Measurements from ENCODE around the gene NWD2.

NWD2 gene

DNA sequence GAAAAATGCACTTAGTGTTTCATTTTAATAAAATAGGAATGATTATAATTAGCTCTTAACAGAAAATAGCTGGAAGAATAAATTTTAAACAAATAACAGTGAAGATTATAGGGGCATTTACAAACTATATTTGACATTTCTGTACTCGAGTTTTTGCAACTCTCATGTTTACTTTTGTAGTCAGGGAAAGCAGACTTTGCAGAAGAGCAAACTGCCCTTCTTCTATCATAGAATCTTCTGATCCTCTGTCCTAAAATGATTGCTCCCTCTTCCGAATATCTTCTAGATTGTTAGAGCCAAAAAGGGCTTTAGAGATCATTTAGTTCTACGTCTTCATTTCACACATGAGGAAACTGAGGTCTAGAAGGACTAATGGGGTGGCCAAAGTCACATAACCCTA is 222.7 kb downstream of the NWD2 start:
- Histone ChIP-seq H2BK120ac (ENCODE audit: low read depth, low read length) (no peak overlapping the region), H4K8ac (ENCODE audit: low read depth, low read length) (no peak overlapping the region), H3K4me3 (ENCODE audit: low read length) (no peak overlapping the region), H3K4me1 (ENCODE audit: control insufficient read depth, low read depth, low read length) (no peaks in the 10 kb centered on the region), H3K4me2 (ENCODE audit: low read length) (no peak overlapping the region), H3K23ac (ENCODE audit: low read length) (no peak overlapping the region), H3K27ac (ENCODE audit: low read depth, low read length) (no peak overlapping the region), H3K79me2 (ENCODE audit: control insufficient read depth, insufficient read depth, low read length) (no peaks in the 10 kb centered on the region), H3K18ac (ENCODE audit: low read length) (no peak overlapping the region), H2BK15ac (replicated peaks; ENCODE audit: low read depth) (no peak overlapping the region), H2AK5ac (ENCODE audit: low read length) (no peak overlapping the region), H3K27me3 (ENCODE audit: insufficient read depth, low read length, poor library complexity) (no peaks in the 10 kb centered on the region), H3K56ac (ENCODE audit: low read length) (no peak overlapping the region), H3K79me1 (ENCODE audit: low read length) (no peaks in the 10 kb centered on the region), H3K9ac (ENCODE audit: low read length) (no peak overlapping the region), H4K5ac (ENCODE audit: low read length) (no peak overlapping the region), H2BK5ac (ENCODE audit: low read length) (no peak overlapping the region), H3K4ac (ENCODE audit: low read depth, low read length) (no peak overlapping the region), H3K36me3 (ENCODE audit: control insufficient read depth, insufficient read depth, low read length) (no peaks in the 10 kb centered on the region)
- WGBS (ENCODE audit: extremely low coverage, insufficient coverage, low lambda C conversion rate), result no CpG with 5 or more reads among the region's 3 CpGs
- no peak for DNase-seq

DNA sequence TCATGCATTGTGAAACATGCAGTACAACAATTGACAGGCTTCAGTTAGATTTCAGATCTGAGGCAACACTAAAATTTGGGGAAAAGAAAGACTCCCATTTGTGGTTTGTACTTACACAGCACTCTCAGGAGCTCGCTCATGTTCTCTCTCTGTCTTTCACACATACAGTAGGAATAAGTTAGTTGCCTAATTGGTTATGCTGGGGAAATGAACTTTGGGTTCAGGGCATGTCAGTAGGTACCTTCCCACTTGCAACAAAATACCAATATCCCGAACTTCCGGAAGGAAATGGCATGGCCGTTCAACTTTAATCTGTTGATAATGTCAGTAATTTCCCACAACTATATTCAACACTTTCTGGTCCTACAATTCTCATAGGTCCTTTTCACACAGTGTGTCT is 223.3 kb downstream of the NWD2 start:
- no peak overlapping the region for H3K9ac ChIP-seq (ENCODE audit: low read length)
- no peak for DNase-seq
- H3K4me2 ChIP-seq (ENCODE audit: low read length), result no peak overlapping the region
- H3K27ac ChIP-seq (ENCODE audit: low read depth, low read length), result no peak overlapping the region
- WGBS (ENCODE audit: extremely low coverage, insufficient coverage, low lambda C conversion rate), result no CpG with 5 or more reads among the region's 4 CpGs
- H3K79me2 ChIP-seq (ENCODE audit: control insufficient read depth, insufficient read depth, low read length), result no peaks in the 10 kb centered on the region
- no peak overlapping the region for H3K4me3 ChIP-seq (ENCODE audit: low read length)
- no peaks in the 10 kb centered on the region for H3K27me3 ChIP-seq (ENCODE audit: insufficient read depth, low read length, poor library complexity)
- H2BK15ac ChIP-seq (replicated peaks; ENCODE audit: low read depth), result no peak overlapping the region
- no peak overlapping the region for H3K56ac ChIP-seq (ENCODE audit: low read length)
- no peaks in the 10 kb centered on the region for H3K36me3 ChIP-seq (ENCODE audit: control insufficient read depth, insufficient read depth, low read length)
- no peak overlapping the region for H3K23ac ChIP-seq (ENCODE audit: low read length)
- no peak overlapping the region for H4K5ac ChIP-seq (ENCODE audit: low read length)
- H3K4me1 ChIP-seq (ENCODE audit: control insufficient read depth, low read depth, low read length), result no peaks in the 10 kb centered on the region
- H4K8ac ChIP-seq (ENCODE audit: low read depth, low read length), result no peak overlapping the region
- H3K4ac ChIP-seq (ENCODE audit: low read depth, low read length), result no peak overlapping the region
- no peak overlapping the region for H2AK5ac ChIP-seq (ENCODE audit: low read length)
- no peak overlapping the region for H2BK5ac ChIP-seq (ENCODE audit: low read length)
- H3K18ac ChIP-seq (ENCODE audit: low read length), result no peak overlapping the region
- H2BK120ac ChIP-seq (ENCODE audit: low read depth, low read length), result no peak overlapping the region
- no peaks in the 10 kb centered on the region for H3K79me1 ChIP-seq (ENCODE audit: low read length)

DNA sequence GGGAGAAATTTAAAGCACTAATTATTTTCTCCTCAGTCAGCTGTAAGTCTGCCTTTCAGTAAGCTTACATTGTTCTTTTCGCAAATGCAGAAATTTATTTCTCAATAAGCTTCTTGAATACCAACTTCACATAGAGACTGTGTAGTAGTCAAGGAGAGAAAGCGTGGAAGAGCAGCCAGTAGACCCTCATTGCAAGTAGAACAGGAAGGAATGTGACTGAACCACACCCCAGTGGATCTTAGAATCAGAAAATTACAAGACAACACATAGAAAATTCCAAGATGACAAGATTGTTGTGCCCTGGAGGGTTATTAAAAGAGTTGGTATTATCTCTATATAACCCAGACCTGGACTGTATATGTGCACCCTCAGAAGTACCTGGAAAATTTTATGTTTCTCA is 224.7 kb downstream of the NWD2 start:
- no peak overlapping the region for H3K4me3 ChIP-seq (ENCODE audit: low read length)
- H2BK5ac ChIP-seq (ENCODE audit: low read length), result no peak overlapping the region
- no peaks in the 10 kb centered on the region for H3K4me1 ChIP-seq (ENCODE audit: control insufficient read depth, low read depth, low read length)
- H4K8ac ChIP-seq (ENCODE audit: low read depth, low read length), result no peak overlapping the region
- no peak overlapping the region for H3K27ac ChIP-seq (ENCODE audit: low read depth, low read length)
- H3K23ac ChIP-seq (ENCODE audit: low read length), result no peak overlapping the region
- no peak overlapping the region for H3K4ac ChIP-seq (ENCODE audit: low read depth, low read length)
- H3K18ac ChIP-seq (ENCODE audit: low read length), result no peak overlapping the region
- H3K79me2 ChIP-seq (ENCODE audit: control insufficient read depth, insufficient read depth, low read length), result no peaks in the 10 kb centered on the region
- no CpG with 5 or more reads among the region's 2 CpGs for WGBS (ENCODE audit: extremely low coverage, insufficient coverage, low lambda C conversion rate)
- H2BK15ac ChIP-seq (replicated peaks; ENCODE audit: low read depth), result no peak overlapping the region
- H3K4me2 ChIP-seq (ENCODE audit: low read length), result no peak overlapping the region
- H3K36me3 ChIP-seq (ENCODE audit: control insufficient read depth, insufficient read depth, low read length), result no peaks in the 10 kb centered on the region
- no peak overlapping the region for H3K9ac ChIP-seq (ENCODE audit: low read length)
- no peak overlapping the region for H2AK5ac ChIP-seq (ENCODE audit: low read length)
- no peak for DNase-seq
- no peaks in the 10 kb centered on the region for H3K79me1 ChIP-seq (ENCODE audit: low read length)
- no peak overlapping the region for H4K5ac ChIP-seq (ENCODE audit: low read length)
- H3K56ac ChIP-seq (ENCODE audit: low read length), result no peak overlapping the region
- no peak overlapping the region for H2BK120ac ChIP-seq (ENCODE audit: low read depth, low read length)
- H3K27me3 ChIP-seq (ENCODE audit: insufficient read depth, low read length, poor library complexity), result peaks cover 2% of the 10 kb centered on the region

DNA sequence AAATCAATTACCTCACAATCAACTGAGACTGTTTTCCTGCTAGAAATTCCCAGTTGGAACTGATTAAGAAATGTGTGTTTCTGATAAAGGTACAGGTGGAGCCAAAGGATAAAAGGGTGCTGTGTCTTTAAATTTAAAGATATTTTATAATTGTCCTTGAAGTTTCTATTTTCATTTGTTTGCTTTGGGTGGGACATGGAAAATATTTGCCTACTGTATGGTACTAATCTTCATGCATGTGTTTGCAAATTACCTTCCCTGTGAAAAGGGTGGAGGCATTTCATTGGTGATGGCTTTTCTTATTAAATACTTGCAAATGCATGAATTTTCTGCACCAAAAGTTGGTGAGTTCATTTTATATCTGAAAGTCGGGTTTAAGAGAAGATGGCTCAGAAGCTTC is 225.7 kb downstream of the NWD2 start:
- no CpG with 5 or more reads among the region's 1 CpG for WGBS (ENCODE audit: extremely low coverage, insufficient coverage, low lambda C conversion rate)
- no peak overlapping the region for H2BK5ac ChIP-seq (ENCODE audit: low read length)
- no peak overlapping the region for H4K5ac ChIP-seq (ENCODE audit: low read length)
- no peak overlapping the region for H3K27ac ChIP-seq (ENCODE audit: low read depth, low read length)
- H3K9ac ChIP-seq (ENCODE audit: low read length), result no peak overlapping the region
- no peaks in the 10 kb centered on the region for H3K79me1 ChIP-seq (ENCODE audit: low read length)
- no peak overlapping the region for H2BK15ac ChIP-seq (replicated peaks; ENCODE audit: low read depth)
- H3K4me1 ChIP-seq (ENCODE audit: control insufficient read depth, low read depth, low read length), result no peaks in the 10 kb centered on the region
- no peak for DNase-seq
- H3K56ac ChIP-seq (ENCODE audit: low read length), result no peak overlapping the region
- no peak overlapping the region for H3K4me2 ChIP-seq (ENCODE audit: low read length)
- H3K18ac ChIP-seq (ENCODE audit: low read length), result no peak overlapping the region
- no peak overlapping the region for H2BK120ac ChIP-seq (ENCODE audit: low read depth, low read length)
- peaks cover 2% of the 10 kb centered on the region for H3K27me3 ChIP-seq (ENCODE audit: insufficient read depth, low read length, poor library complexity)
- no peak overlapping the region for H3K4ac ChIP-seq (ENCODE audit: low read depth, low read length)
- H3K4me3 ChIP-seq (ENCODE audit: low read length), result no peak overlapping the region
- no peaks in the 10 kb centered on the region for H3K79me2 ChIP-seq (ENCODE audit: control insufficient read depth, insufficient read depth, low read length)
- H3K23ac ChIP-seq (ENCODE audit: low read length), result no peak overlapping the region
- no peak overlapping the region for H4K8ac ChIP-seq (ENCODE audit: low read depth, low read length)
- H3K36me3 ChIP-seq (ENCODE audit: control insufficient read depth, insufficient read depth, low read length), result no peaks in the 10 kb centered on the region
- no peak overlapping the region for H2AK5ac ChIP-seq (ENCODE audit: low read length)

DNA sequence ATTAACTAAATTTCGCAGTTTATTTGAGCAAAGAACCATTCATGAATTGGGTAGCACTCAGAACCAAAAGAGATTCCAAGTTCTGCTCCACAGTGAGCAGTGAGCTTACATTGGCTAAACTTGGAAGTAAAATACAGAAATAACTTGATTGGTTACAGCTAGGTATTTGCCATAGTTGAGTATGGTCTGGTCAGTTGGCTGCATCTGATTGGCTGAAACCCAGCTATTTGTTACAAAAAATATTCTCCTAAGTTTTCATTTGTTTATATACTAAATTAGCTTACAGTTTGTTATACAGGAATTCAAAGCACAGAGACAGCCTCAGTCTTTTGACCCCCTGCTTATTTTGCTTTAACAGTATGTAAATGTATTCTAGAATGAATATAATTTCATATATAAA is 226.6 kb downstream of the NWD2 start:
- no CpG with 5 or more reads among the region's 1 CpG for WGBS (ENCODE audit: extremely low coverage, insufficient coverage, low lambda C conversion rate)
- no peak overlapping the region for H3K4me2 ChIP-seq (ENCODE audit: low read length)
- no peak overlapping the region for H3K56ac ChIP-seq (ENCODE audit: low read length)

DNA sequence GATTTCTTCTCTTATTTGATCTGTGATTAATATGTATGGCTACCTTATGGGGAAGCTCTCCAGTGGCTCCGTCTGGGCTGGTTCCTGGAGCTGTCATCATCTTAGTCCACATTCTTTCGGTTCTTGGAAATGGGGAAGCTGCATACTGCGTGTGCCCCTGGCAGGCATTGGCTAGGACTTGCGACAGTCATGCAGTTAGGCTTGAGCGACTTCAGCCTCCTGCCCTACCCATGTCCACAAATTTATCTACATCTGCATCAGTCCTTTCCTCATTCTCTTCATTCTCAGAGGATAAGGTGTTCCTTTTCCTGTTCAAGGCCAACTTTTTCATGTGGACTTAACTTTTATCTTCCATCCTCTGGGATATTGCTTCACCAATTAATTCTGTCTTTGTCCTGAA is 227.4 kb downstream of the NWD2 start:
- no peaks in the 10 kb centered on the region for H3K4me1 ChIP-seq (ENCODE audit: control insufficient read depth, low read depth, low read length)
- no peak overlapping the region for H2BK15ac ChIP-seq (replicated peaks; ENCODE audit: low read depth)
- no CpG with 5 or more reads among the region's 5 CpGs for WGBS (ENCODE audit: extremely low coverage, insufficient coverage, low lambda C conversion rate)

More for the DNA sequence above, 226.6 kb downstream of the NWD2 start:
- DNase-seq, result no peak
- Histone ChIP-seq H2AK5ac (ENCODE audit: low read length) (no peak overlapping the region), H3K23ac (ENCODE audit: low read length) (no peak overlapping the region), H4K8ac (ENCODE audit: low read depth, low read length) (no peak overlapping the region), H3K27me3 (ENCODE audit: insufficient read depth, low read length, poor library complexity) (peaks cover 2% of the 10 kb centered on the region), H3K79me1 (ENCODE audit: low read length) (no peaks in the 10 kb centered on the region), H4K5ac (ENCODE audit: low read length) (no peak overlapping the region), H2BK5ac (ENCODE audit: low read length) (no peak overlapping the region), H3K27ac (ENCODE audit: low read depth, low read length) (no peak overlapping the region), H3K4me1 (ENCODE audit: control insufficient read depth, low read depth, low read length) (no peaks in the 10 kb centered on the region), H3K79me2 (ENCODE audit: control insufficient read depth, insufficient read depth, low read length) (no peaks in the 10 kb centered on the region), H3K9ac (ENCODE audit: low read length) (no peak overlapping the region), H3K4me3 (ENCODE audit: low read length) (no peak overlapping the region), H2BK15ac (replicated peaks; ENCODE audit: low read depth) (no peak overlapping the region), H3K18ac (ENCODE audit: low read length) (no peak overlapping the region), H3K36me3 (ENCODE audit: control insufficient read depth, insufficient read depth, low read length) (no peaks in the 10 kb centered on the region), H3K4ac (ENCODE audit: low read depth, low read length) (no peak overlapping the region), H2BK120ac (ENCODE audit: low read depth, low read length) (no peak overlapping the region)

More for the DNA sequence above, 227.4 kb downstream of the NWD2 start:
- Histone ChIP-seq H3K79me2 (ENCODE audit: control insufficient read depth, insufficient read depth, low read length) (no peaks in the 10 kb centered on the region), H3K4ac (ENCODE audit: low read depth, low read length) (no peak overlapping the region), H3K27me3 (ENCODE audit: insufficient read depth, low read length, poor library complexity) (peaks cover 2% of the 10 kb centered on the region), H3K9ac (ENCODE audit: low read length) (no peak overlapping the region), H4K8ac (ENCODE audit: low read depth, low read length) (no peak overlapping the region), H3K79me1 (ENCODE audit: low read length) (no peaks in the 10 kb centered on the region), H2AK5ac (ENCODE audit: low read length) (no peak overlapping the region), H3K27ac (ENCODE audit: low read depth, low read length) (no peak overlapping the region), H2BK120ac (ENCODE audit: low read depth, low read length) (no peak overlapping the region), H3K18ac (ENCODE audit: low read length) (no peak overlapping the region), H3K4me3 (ENCODE audit: low read length) (no peak overlapping the region), H3K36me3 (ENCODE audit: control insufficient read depth, insufficient read depth, low read length) (no peaks in the 10 kb centered on the region), H3K23ac (ENCODE audit: low read length) (no peak overlapping the region), H4K5ac (ENCODE audit: low read length) (no peak overlapping the region), H2BK5ac (ENCODE audit: low read length) (no peak overlapping the region), H3K56ac (ENCODE audit: low read length) (no peak overlapping the region), H3K4me2 (ENCODE audit: low read length) (no peak overlapping the region)
- DNase-seq, result peak; percentile 21

Measured in mesendoderm (in vitro differentiated cells).